ENCODE data around the gene TBXA2R.
A peak's percentile ranks its signal among the peaks of the same experiment; 100 is the strongest.

The TBXA2R gene

GRCh38 chr19:3620145-3620816 is 13.6 kb upstream of the TBXA2R start:
- intact Hi-C loops (cut with DNase I; ENCODE audit: low total_unique reads), result no loop called here
- Histone ChIP-seq H3K27me3 (no peaks in the 10 kb centered on the region), H3K27ac (no peak overlapping the region), H3K9me3 (no peaks in the 10 kb centered on the region), H3K36me3 (peaks cover 15 to 82% (median 46%) of the 10 kb centered on the region in 3 donors), H3K4me3 (no peak overlapping the region), H3K4me1 (peaks cover 0 to 24% (median 20%) of the 10 kb centered on the region in 4 donors)
- no peak for DNase-seq
- TF ChIP-seq, protein P1, sequence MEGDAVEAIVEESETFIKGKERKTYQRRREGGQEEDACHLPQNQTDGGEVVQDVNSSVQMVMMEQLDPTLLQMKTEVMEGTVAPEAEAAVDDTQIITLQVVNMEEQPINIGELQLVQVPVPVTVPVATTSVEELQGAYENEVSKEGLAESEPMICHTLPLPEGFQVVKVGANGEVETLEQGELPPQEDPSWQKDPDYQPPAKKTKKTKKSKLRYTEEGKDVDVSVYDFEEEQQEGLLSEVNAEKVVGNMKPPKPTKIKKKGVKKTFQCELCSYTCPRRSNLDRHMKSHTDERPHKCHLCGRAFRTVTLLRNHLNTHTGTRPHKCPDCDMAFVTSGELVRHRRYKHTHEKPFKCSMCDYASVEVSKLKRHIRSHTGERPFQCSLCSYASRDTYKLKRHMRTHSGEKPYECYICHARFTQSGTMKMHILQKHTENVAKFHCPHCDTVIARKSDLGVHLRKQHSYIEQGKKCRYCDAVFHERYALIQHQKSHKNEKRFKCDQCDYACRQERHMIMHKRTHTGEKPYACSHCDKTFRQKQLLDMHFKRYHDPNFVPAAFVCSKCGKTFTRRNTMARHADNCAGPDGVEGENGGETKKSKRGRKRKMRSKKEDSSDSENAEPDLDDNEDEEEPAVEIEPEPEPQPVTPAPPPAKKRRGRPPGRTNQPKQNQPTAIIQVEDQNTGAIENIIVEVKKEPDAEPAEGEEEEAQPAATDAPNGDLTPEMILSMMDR (IDR thresholded peaks at IDR 0.05), result no peak

DNA sequence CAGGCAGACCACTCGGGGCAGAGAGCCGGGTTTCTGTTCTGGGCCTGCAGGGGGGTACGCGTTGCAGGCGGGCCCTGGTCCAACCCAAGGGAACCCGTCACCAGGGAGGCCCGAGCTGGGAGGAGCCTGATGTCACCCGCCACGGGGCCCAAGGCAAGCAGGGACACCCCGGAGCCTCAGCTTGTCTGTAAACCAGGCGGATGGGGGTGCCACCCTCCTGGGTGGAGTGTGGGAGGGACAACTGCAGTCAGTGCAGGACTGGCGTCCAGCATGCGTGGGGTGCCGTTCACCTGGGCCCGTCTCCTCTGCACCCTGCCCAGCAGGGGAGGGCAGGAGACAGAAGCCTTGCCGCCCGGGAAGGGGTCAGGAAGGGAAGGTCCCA is 12.9 kb upstream of the TBXA2R start:
- Histone ChIP-seq H3K36me3 (peaks cover 15 to 88% (median 46%) of the 10 kb centered on the region in 3 donors), H3K9me3 (no peaks in the 10 kb centered on the region), H3K27ac (no peak overlapping the region), H3K27me3 (no peaks in the 10 kb centered on the region), H3K4me3 (no peak overlapping the region), H3K4me1 (peaks cover 0 to 17% (median 14%) of the 10 kb centered on the region in 4 donors)
- no peak for DNase-seq
- TF ChIP-seq, protein P1 (IDR thresholded peaks at IDR 0.05), result no peak
- intact Hi-C loops (cut with DNase I; ENCODE audit: low total_unique reads), result loop anchor here (2.0 to 5.0 kb wide), 2 partner anchors 33 to 42 kb away; no protein-coding TSS in a partner anchor

DNA sequence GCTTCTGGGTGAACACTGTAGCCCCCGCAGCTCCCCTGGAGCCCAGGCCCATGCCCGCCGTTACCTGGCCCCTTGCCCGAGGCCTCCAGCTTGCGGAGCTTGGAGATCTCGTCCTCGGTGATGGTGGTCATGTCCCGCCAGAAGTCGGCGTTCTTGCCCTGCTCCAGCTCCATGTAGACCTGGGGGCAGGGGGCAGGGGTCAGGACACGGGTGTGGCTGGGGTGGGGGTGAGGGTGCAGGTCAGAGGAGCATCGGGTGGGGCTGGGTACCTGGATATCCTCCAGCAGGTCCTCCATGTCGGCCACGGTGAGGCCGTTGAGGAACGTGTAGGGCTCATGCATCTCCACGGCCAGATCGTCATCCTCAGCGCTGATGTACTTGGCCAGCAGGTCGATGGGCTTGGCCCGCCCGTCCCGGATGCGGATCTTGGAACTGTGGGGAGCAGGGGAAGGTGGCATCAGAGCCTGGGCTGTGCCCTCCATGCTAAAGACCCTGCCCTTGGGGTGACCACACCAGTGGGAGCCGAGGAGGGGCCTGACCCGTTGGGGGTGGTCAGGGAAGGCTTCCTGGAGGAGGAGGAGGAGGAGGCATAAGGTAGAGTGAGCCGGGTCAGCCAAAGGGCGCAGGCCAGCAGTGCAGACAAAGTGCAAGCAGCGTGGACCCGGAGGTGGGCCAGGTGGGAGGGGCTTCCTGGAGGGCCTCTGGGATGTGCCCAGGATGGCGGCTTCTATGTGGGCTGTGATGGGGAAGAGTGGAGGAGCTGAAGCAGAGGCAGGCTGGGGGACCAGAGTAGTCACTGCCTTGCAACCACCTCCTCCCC is 12.3 kb upstream of the TBXA2R start:
- intact Hi-C loops (cut with DNase I; ENCODE audit: low total_unique reads), result loop anchor here (1.0 to 5.0 kb wide), 3 partner anchors 32 to 74 kb away; no protein-coding TSS in a partner anchor
- H3K9me3 ChIP-seq, result no peaks in the 10 kb centered on the region
- peaks cover 0 to 11% (median 8%) of the 10 kb centered on the region in 4 donors for H3K4me1 ChIP-seq
- peaks cover 15 to 94% (median 46%) of the 10 kb centered on the region in 3 donors for H3K36me3 ChIP-seq
- TF ChIP-seq, protein P1 (IDR thresholded peaks at IDR 0.05), result no peak
- no peaks in the 10 kb centered on the region for H3K27me3 ChIP-seq
- no peak for DNase-seq
- H3K27ac ChIP-seq, result no peak overlapping the region
- no peak overlapping the region for H3K4me3 ChIP-seq

DNA sequence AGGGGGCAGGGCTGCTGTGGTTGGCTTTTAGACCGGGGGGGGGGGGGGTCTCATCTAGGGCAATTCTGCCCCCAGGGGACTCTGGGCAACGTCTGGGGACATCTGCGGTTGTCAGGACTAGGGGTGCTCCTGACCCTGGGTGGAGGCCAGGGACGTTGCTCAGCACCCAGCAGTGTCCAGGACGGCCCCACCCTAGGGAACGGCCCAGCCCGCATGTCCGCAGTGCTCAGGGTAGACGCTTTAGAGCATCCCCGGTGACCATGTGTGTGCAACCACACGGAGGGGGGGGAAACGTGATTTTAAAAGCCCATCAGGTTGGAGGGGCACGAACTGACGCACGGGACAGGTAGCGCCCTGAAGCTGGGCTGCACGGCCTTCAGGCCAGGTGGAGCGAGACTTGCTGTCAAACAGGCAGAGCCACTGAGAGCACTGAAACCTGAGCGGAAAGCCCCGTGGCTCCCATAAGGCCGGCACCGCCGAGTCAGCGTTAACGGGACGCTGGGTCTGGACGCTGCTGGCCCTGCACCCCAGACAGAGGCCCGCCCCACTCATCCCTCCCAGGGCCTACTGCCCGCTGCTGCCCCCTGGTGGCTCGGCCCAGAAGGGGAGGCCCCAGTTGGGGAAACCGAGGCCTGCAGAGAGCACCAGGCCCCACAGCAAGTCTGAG is 11.6 kb upstream of the TBXA2R start:
- intact Hi-C loops (cut with DNase I; ENCODE audit: low total_unique reads), result loop anchor here (1.0 to 5.0 kb wide), 3 partner anchors 31 to 73 kb away; no protein-coding TSS in a partner anchor
- peak; percentile 61 to 87 for DNase-seq
- peaks cover 0 to 10% (median 7%) of the 10 kb centered on the region in 4 donors for H3K4me1 ChIP-seq
- TF ChIP-seq, protein P1 (IDR thresholded peaks at IDR 0.05), result peak; percentile 98 to 99
- H3K36me3 ChIP-seq, result peaks cover 15 to 94% (median 41%) of the 10 kb centered on the region in 3 donors
- no peak overlapping the region for H3K4me3 ChIP-seq
- H3K27ac ChIP-seq, result peak overlapping the region in 1 of 2 donors; percentile 21
- no peaks in the 10 kb centered on the region for H3K9me3 ChIP-seq
- H3K27me3 ChIP-seq, result no peaks in the 10 kb centered on the region

DNA sequence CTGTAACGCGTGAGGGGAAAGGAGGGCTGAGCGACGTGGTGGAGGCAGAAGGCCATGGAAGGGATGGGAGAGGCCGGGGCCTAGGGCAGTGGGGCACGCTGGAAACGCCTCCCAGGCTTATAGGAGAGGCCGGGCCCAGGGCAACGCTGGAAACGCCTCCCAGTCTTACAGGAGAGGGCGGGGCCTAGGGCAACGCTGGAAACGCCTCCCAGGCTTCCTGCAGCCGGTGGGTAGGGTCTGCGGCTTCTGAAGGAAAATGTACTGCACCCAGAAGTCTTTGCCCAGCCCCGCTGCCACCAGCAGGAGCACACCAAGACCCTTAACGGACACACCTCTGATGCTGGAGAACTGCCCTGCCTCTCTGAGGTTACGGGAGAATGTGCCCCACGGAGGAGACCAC is 10.8 kb upstream of the TBXA2R start:
- no peak for DNase-seq
- Histone ChIP-seq H3K9me3 (no peaks in the 10 kb centered on the region), H3K27ac (no peak overlapping the region), H3K4me3 (no peak overlapping the region), H3K27me3 (no peaks in the 10 kb centered on the region), H3K36me3 (peaks cover 8 to 94% (median 41%) of the 10 kb centered on the region in 3 donors), H3K4me1 (peaks cover 0 to 10% (median 7%) of the 10 kb centered on the region in 4 donors)
- TF ChIP-seq, protein P1 (IDR thresholded peaks at IDR 0.05), result no peak
- intact Hi-C loops (cut with DNase I; ENCODE audit: low total_unique reads), result loop anchor here (5.0 kb wide), 1 partner anchor 40 kb away; no protein-coding TSS in a partner anchor
